HG03060 (cell line): ENCODE results near the gene NPBWR2.
"Not testable (repeated sequence)": the region's sequence is repeated elsewhere in the genome, so short reads cannot be mapped to it uniquely, and the experiment has no call there.

Source experiments
- ATAC-seq: cut with Tn5 transposase; IDR thresholded peaks from one replicate; pipeline ENCODE4 v1.9.1; 2021; ENCODE audit warnings: low read depth, moderate number of reproducible peaks; ENCODE audit not compliant: unreplicated experiment

NPBWR2 gene

GRCh38 chr20:64090165-64090564 is 17.2 kb downstream of the NPBWR2 start:
- ATAC-seq: no peak

GRCh38 chr20:64088586-64088985 is 18.8 kb downstream of the NPBWR2 start:
- ATAC-seq: not testable (repeated sequence)

DNA sequence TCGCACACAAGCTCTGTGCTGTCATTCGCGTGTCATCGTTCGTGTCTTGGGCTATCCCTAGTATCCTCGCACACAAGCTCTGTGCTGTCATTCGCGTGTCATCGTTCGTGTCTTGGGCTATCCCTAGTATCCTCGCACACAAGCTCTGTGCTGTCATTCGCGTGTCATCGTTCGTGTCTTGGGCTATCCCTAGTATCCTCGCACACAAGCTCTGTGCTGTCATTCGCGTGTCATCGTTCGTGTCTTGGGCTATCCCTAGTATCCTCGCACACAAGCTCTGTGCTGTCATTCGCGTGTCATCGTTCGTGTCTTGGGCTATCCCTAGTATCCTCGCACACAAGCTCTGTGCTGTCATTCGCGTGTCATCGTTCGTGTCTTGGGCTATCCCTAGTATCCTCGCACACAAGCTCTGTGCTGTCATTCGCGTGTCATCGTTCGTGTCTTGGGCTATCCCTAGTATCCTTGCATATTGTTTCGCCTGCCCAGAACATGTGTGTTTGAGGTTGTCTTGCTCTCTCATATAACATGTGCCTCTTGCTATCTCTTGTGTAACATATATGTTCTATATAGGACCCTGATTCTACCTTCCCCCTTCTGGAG is 20.0 kb downstream of the NPBWR2 start:
- ATAC-seq: not testable (repeated sequence)

DNA sequence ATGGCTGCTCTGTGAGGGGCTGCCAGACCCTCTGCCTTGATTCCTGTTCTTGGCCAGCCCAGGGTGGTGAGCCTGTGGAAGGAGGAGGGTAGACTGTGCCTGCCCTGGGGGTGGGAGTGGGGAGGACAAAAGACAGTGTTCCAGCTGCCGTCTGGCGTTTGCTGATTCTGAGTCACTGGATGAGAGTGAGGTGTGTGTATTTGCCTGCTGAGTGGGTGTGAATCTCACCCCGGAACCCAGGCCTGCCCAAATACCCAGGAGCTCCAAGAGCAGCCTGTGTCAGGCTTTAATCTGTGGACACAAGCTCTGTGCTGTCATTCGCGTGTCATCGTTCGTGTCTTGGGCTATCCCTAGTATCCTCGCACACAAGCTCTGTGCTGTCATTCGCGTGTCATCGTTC is 20.6 kb downstream of the NPBWR2 start:
- ATAC-seq: no peak

DNA sequence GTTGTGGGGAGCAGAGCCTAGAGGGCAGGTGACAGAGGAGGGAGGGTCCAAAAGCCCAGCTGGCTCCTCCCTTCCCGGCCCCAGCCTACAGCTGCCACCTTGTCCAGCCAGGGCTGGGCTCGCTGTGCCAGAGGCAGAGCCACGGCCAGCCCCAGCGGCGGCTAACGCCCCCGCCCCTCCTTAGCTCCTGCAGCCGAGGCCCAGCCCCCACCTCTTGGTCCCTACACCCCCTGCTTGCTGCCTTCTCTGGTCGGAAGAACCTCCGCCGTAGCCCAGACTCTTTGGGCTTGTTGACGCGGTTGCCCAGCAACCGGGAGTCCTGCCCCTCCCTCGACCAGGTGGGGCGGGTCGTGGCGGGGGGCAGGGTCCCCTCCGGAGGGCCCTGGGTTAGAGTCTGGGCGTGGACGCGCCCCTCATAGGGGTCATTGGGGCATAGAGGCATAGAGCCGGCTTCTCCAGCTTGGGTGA is 22.6 kb downstream of the NPBWR2 start:
- ATAC-seq: no peak

DNA sequence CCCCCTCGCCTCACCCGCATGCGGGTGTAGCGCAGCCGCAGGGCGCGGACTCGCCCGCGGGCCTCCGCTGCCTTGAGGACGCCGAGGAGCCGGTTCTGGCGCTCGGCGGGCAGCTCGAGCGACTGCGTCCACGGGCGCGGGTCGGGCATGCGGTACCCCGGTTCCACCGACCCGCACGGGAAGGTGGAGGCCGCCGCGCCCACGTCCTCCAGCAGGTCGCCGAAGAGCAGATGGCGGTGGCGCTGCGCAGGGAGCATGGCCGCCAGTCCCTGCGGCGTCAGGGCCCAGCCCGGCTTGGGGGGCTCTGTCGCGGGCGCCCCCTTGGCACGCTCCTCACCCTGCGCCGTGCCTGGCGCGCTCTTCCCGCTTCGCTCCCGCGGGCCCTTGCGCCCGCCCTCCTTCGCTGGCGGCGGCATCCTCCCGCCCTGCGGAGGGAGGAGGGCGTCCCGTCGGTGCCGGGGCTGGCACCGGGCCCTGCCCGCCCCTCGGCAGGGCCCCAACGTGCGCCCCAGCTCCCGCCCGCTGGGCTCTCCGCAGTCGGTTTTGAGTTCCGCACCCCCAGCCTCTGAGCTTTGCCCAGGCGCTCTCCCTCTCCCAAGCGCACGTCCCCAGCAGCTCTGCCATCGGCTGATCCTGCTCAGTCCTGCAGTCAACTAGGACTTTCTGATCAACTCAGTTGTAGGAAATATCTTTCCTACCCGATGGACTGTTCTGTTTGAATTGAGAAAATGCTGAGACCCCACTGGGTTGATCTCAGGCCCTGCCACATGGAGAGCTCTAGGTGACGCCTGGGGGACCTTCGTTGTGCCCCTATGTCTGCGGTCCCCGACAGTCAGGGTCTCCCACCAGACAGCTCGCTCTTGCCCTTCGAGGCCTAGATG is 23.3 kb downstream of the NPBWR2 start, which contains the start of gene LKAAEAR1:
LKAAEAR1 (minus strand) TSS at position 595 of the 881 bp plus-strand sequence; CDS start at position 416, 179 bp downstream.
- no peak for ATAC-seq

- no peak for ATAC-seq
These were observed 24.0 kb downstream of the NPBWR2 start for GRCh38 chr20:64083378-64083803.

- no peak for ATAC-seq
These were observed 24.5 kb downstream of the NPBWR2 start for GRCh38 chr20:64082820-64083377.

DNA sequence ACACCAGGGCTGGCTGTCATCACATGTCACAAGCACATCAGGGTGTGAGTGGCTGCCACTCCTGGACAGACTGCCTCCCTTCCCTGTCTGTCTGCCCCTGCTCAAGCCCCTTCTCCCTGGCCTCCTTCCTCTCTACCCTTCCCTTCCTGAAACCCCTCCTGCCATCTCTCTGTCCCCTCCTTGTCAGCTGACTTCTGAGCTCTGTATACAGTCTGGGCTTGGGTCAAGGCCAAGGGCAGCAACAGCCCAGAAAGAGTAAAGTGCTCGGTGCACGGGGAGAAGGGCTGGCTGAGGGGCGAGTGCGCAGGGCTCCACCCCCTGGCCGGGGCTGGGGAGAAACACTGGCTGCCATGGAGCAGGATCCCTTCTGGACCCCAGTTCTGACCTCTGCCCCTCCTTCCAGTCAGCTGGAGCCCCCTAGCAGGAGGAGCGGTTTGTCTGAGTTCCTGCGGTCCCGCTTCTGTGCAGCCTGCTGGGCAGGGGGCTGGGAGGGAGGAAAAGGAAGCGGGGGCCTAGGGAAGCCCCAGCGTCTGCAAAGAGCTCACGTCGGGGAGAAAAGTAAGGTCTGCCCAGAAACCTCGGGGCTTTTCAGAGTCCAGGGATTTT is 25.1 kb downstream of the NPBWR2 start:
- no peak for ATAC-seq

DNA sequence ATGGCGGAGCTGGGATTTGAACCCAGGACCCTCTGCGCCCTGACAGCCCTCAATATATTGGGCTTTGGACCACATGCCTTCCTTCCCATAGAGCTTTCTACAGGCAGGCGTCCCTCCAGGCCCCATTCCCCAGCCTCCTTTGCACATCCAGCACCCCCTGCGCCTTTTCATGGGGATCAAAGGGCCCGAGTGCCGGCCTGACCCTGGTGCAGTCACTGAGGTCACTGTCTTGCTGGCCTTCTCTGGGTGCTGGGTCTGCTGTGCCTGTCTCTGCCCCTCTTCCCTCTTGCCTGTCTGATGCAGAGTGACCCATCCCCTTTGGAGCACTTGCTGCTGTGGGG is 25.8 kb downstream of the NPBWR2 start:
- ATAC-seq: no peak

- no peak for ATAC-seq
These were observed 26.3 kb downstream of the NPBWR2 start for GRCh38 chr20:64080813-64081623.

DNA sequence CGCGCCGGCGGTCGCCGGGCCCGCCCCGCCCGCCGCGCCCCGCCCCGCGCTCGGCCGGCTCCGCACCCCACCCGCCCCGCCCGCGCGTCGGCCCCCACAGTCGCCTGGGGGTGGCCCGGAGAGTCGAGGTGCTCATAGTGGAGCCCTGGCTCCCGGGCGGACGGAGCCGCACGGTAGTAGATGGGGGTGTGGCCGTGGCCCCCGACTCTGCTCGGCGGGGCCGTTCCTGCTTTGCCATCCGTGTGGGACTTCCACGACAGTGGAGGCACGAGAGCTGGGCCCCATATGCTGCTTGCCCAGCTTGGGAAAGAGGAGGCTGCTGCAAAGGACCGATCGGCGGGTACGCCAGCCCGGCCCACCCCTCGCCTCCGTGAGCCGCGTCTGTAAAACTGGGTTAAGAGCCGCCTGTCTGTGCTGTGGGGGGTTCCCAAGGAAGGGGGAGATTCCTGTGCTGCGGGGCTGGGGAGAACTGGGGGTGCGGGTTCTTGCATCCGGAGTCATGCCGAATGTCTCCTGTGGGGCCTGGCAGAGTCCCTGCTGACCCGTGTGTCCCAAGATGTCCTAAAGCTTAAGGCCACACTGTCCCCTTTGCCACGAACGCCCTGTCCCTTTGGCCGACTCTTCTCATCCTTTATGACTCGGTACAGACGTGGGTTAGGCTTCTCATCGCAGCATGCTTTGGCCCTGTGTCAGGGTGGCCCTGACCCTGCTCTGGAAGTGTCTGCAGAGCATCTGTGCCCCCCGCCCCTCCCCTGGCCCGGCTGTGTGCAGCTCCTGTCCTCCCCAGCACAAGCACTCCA is 27.2 kb downstream of the NPBWR2 start, which contains the start of gene OPRL1:
OPRL1 (plus strand) TSS at position 70 of the 800 bp plus-strand sequence. CDS start 12,639 bp downstream, outside the sequence.
- ATAC-seq: no peak

DNA sequence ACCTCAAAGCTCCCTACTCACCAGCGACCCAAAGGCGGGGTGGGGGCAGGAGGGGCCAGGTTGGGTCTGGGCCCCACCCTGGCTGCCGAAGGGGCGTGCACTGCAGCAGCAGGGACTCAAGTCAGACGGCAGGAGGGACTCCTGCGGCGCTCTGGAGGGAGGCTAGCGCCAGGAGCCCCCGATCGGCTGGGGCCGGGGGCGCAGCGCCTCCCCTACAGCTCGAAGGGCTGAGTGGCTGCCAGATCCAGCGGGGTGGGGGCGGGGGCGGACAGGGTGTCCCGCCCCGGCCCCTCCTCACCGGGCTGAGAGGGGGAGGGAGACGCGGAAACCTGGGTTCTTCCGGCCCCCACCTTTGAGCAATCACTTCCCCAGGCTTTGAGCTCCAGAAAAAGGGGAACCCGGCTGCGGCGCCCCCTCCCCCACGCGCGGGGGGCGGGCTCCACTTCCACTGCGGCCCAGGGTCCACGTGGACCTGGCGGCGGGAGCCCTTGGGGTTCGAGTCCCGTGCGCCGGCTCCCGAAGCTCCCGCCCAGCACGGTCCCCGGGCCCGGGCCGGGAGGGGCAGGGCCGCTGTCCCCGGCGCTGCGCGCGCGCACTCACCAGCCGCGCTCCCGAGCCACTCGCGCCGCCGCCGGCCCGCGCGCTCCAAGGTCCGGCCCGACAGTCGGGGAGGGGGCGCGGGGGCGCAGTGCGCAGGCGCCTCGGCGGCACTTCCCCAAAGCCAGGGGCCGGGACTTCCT is 27.9 kb downstream of the NPBWR2 start, which contains the start of gene RGS19:
RGS19 (minus strand) TSS at position 246 of the 740 bp plus-strand sequence. CDS start 2,632 bp downstream, outside the sequence.
- no peak for ATAC-seq

DNA sequence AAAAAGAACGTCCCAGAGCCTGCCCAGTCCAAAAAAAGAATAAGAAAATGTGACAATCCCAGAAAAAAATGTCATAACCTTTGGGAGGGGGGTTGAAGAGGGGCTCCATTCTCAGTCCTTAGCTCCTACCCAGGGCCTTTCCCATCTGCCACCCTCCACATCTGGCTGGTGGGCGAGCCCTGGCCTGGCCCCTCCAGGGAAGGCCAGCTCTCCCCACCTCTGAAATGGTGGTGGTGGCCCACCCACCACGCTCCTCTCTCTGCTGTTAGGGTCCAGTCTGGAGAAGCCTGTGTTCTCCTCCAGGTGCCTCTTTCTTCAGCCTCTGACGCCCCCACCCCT is 28.5 kb downstream of the NPBWR2 start:
- no peak for ATAC-seq

DNA sequence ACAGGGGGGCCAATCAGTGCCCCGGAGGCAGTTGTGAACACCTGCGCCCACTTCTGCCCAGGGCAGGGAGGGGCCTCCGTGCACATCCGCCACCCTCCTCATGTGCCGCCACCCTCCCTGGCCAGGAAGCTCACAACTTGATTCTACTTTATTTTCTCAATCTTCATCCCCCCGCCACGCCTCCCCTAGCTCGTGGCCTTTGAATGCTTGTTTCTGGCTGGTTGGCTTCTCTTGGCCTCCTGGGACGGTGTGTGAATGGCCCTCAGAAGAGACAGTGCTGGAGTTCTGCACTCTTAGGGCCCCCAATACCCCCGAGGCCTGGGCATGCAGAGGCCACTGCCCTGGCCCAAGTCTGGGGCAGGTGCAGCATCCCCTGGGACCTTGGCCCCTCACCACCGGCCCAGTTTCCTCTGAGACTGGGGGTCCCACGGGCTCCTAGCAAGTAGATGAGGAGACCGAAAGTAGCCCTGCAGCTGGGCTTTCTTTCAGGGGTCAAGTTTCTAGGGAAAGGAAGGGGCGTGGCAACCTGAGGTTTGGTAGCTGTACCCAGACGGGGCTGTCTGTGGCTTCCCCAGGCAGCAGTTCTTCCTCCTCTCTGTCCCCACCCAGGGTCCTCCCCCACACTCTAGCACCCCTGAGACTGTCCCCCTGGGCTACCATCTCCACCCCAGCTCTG is 29.4 kb downstream of the NPBWR2 start:
- ATAC-seq: no peak

DNA sequence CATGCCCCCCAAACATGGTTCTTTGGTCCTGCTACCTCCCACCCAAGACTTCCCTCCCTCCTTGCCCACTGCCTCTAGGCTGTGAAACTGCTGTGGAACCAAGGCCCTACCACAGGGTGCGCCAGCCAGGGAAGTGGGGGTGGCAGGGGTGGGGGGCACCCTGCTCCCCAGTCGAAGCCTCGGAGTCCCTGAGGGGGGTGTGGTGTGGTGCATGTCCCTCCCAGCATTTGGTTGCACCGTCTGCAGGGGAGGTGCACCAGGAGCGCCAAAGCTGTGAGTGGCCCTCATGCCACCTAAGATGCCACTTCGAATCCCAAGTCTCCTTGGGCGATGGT is 29.9 kb downstream of the NPBWR2 start:
- ATAC-seq: no peak

DNA sequence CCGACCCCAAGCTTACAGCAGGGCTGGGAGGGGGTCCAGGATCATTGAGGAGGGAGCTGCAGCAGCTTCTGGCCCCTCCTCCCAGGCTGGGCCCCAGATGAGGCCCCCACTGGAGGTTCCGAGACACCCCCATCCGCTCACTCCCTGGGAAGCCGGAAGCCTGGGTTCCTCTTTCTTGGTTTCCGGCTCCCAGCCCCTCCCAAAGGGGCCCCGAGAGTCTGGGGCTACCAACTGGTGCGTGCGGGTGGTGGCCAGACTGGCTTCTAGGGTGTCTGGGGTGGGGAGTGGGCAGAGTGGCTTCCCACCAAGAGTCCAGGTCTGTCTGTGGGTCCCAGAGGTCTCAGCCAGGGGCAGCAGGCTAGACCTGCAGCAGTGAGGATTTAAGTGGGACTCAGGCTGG is 30.3 kb downstream of the NPBWR2 start:
- ATAC-seq: no peak
